CD4-positive, alpha-beta memory T cell (primary cell): ENCODE measurements around the gene SLC30A7. TPM values are rescaled to one million over a fixed set of nuclear protein-coding genes. Genes with fewer than 3 reads are reported as not detected.
"Not testable (repeated sequence)": the region's sequence is repeated elsewhere in the genome, so short reads cannot be mapped to it uniquely, and the experiment has no call there.

Experiments used
- CTCF ChIA-PET: fragments of 350-600 bp; sonication (Branson Sonifier 250); formaldehyde crosslinking; loops from one replicate; lab custom pipeline; 2021; ENCODE audit warnings: inconsistent platforms; ENCODE audit not compliant: partially characterized antibody; lab: Charles Lee
- POLR2A ChIA-PET: fragments of 350-600 bp; sonication (Branson Sonifier 250); formaldehyde crosslinking; loops from one replicate; lab custom pipeline; 2021; ENCODE audit not compliant: partially characterized antibody; lab: Charles Lee
- DNase-seq, 5 donors: peaks; one replicate each; pipeline versions ENCODE4 v3.0.0 to v3.0.0-alpha.2; 2020 to 2022; ENCODE audit warnings: mixed read lengths in 1 of 5
- H3K27ac ChIP-seq: one replicate; pipeline ENCODE4 v1.7.0; 2013; ENCODE audit warnings: low read depth, low read length
- H3K27me3 ChIP-seq: 2 replicates; pipeline ENCODE4 v1.7.0; 2013; ENCODE audit warnings: mild to moderate bottlenecking, low read length, moderate library complexity; ENCODE audit not compliant: insufficient read depth
- H3K36me3 ChIP-seq: 2 replicates; pipeline ENCODE4 v1.7.0; 2013; ENCODE audit warnings: mild to moderate bottlenecking, low read length, moderate library complexity; ENCODE audit not compliant: insufficient read depth
- H3K4me1 ChIP-seq: 2 replicates; pipeline ENCODE4 v1.7.0; 2013; ENCODE audit warnings: mild to moderate bottlenecking, low read length, moderate library complexity; ENCODE audit not compliant: insufficient read depth
- H3K4me3 ChIP-seq, 2 donors: one replicate each; pipeline ENCODE4 v1.7.0; 2013; ENCODE audit warnings: low read length in 2 of 2, mild to moderate bottlenecking in 1 of 2
- H3K9me3 ChIP-seq, 2 donors: one replicate each; pipeline ENCODE4 v1.7.0; 2013; ENCODE audit warnings: low read length in 2 of 2, control low read depth in 1 of 2; ENCODE audit not compliant: control insufficient read depth in 1 of 2
- H3K27ac Mint-ChIP-seq, 7 donors: one replicate each; pipeline ENCODE4 v1.8.0; 2020 to 2021; ENCODE audit warnings: mixed read lengths in 7 of 7, mild to moderate bottlenecking in 6 of 7, inconsistent platforms in 3 of 7, moderate library complexity in 3 of 7
- H3K27me3 Mint-ChIP-seq, 2 donors: one replicate each; pipeline ENCODE4 v1.8.0; 2020 to 2021; ENCODE audit warnings: mixed read lengths in 2 of 2
- H3K36me3 Mint-ChIP-seq, 2 donors: one replicate each; pipeline ENCODE4 v1.8.0; 2020 to 2021; ENCODE audit warnings: mixed read lengths in 2 of 2, inconsistent platforms in 1 of 2, mild to moderate bottlenecking in 1 of 2
- H3K4me1 Mint-ChIP-seq, 4 donors: one replicate each; pipeline ENCODE4 v1.8.0; 2020 to 2021; ENCODE audit warnings: mixed read lengths in 4 of 4, mild to moderate bottlenecking in 1 of 4
- H3K4me3 Mint-ChIP-seq, 8 donors: one replicate each; pipeline ENCODE4 v1.8.0; 2020 to 2021; ENCODE audit warnings: mixed read lengths in 8 of 8, mild to moderate bottlenecking in 7 of 8, moderate library complexity in 6 of 8, inconsistent platforms in 3 of 8
- H3K9me3 Mint-ChIP-seq, 8 donors: one replicate each; pipeline ENCODE4 v1.8.0; 2020 to 2021; ENCODE audit warnings: mixed read lengths in 8 of 8, mild to moderate bottlenecking in 5 of 8, inconsistent platforms in 3 of 8, moderate library complexity in 1 of 8
- intact Hi-C: fragments of 100-400 bp; cut with micrococcal nuclease; formaldehyde crosslinking; loops from one replicate; pipeline ENCODE4 v1.15.1; 2023
- polyA plus RNA-seq, 2 donors: library from polyadenylated mRNA; unstranded; fragments of 300-500 nt; fragmentation: Illumina TruSeq; gene quantifications; one replicate each; pipeline ENCODE4 v1.2.3, GENCODE V29; 2021
- total RNA-seq, 2 experiments: library from RNA; stranded (reverse); gene quantifications; one replicate each; pipeline ENCODE4 v1.2.3, GENCODE V29; 2021

The SLC30A7 gene
- total and polyA plus RNA-seq, 4 experiments from 2014 or later, result 11.3 to 54.9 (median 34.7) TPM

DNA sequence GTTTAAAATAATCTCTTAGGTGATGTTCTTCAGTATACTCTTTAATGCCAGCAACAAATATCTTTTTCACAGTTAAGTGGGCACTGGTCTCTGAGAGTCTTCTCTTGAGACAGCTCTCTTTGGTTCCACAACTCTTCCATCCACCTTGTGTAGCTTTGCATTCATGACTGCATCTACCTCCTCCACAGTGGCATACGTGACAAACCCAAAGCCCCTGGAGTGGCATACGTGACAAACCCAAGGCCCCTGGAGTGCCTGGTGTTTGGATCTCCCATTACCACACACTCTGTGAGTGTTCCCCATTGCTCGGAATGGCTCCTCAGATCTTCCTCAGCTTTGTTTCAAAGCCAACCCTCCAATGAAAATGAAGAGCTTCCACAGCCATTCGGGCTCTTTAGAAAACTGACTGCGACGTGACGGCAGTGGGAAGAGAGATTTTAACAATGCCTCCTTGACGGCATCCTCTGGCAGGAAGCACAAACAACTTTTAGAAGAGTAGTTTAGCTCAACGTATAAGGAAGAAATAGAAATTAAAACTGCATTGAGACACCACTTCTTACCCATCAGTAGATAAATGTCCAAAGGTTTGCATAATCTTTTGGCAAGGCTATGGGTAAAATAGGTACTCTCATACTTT lies 45.8 kb downstream of the SLC30A7 start:
- Histone ChIP-seq H3K36me3 (peaks cover 1% of the 10 kb centered on the region), H3K27ac (no peak overlapping the region), H3K9me3 (no peaks in the 10 kb centered on the region), H3K27me3 (no peaks in the 10 kb centered on the region), H3K4me1 (peaks cover 20% of the 10 kb centered on the region), H3K4me3 (no peak overlapping the region)
- Mint-ChIP-seq H3K4me1 (peaks cover 35 to 65% (median 46%) of the 10 kb centered on the region in 4 donors), H3K27ac (peak overlapping the region in 6 of 7 donors; percentile 17 to 60 (median 46)), H3K36me3 (peaks cover 79 to 80% of the 10 kb centered on the region in 2 donors), H3K9me3 (peaks cover 2 to 48% (median 33%) of the 10 kb centered on the region in 8 donors), H3K27me3 (no peaks in the 10 kb centered on the region), H3K4me3 (peak overlapping the region in 5 of 8 donors; percentile 11 to 63 (median 31))
- intact Hi-C loops, result no loop called here
- ChIA-PET POLR2A (interaction anchor here (0.8 to 3.4 kb wide), 9 partner anchors 9 to 297 kb away, joined by 3 to 17 read pairs (median 6); partner anchors contain the start of gene S1PR1), CTCF (interaction anchor here (1.1 to 1.6 kb wide), 2 partner anchors 7 to 12 kb away, joined by 3 to 5 read pairs; no protein-coding TSS in a partner anchor)
- DNase-seq, result no peak

DNA sequence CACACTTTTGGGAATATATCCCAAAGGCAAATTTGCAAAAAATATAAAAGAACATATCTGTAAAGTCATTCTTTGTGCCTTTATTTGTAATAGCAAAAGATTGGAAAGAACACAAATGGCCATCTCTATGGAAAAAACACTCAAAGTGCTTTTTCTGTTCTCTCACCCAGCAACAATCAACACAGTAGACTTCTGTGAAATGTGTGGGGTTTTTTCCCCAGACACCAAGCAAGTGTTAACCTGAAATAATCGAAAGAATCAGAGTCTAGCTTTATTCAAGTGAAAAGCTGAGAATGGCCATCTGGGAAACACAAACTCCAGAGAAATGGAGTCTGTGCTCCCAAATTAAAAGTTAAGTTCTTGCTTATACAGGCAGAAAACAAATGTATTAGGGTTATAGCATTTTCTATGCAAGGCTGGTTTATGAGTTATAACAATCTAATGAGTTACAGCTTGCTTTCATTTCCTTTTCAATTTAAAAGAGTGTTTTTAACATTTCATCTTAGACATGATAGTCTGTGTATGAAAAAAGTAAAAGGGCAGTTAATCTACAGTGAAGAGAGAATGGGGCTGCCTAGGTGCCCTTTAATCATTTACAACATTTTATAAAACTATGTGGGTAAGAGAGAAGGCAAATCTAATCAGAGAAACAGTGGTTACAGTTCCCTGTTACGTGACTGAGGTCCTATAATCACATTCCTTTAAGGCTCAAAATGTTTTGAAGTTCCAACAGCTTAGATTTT lies 46.6 kb downstream of the SLC30A7 start:
- Mint-ChIP-seq H3K27me3 (no peaks in the 10 kb centered on the region), H3K4me1 (peaks cover 36 to 68% (median 51%) of the 10 kb centered on the region in 4 donors), H3K9me3 (peaks cover 2 to 55% (median 40%) of the 10 kb centered on the region in 8 donors), H3K27ac (peak overlapping the region in 5 of 7 donors; percentile 38 to 69 (median 60)), H3K36me3 (peaks cover 82 to 83% of the 10 kb centered on the region in 2 donors), H3K4me3 (peak overlapping the region in 5 of 8 donors; percentile 29 to 63 (median 36))
- no peak for DNase-seq
- no peaks in the 10 kb centered on the region for H3K36me3 ChIP-seq
- no peaks in the 10 kb centered on the region for H3K9me3 ChIP-seq
- H3K27ac ChIP-seq, result no peak overlapping the region
- H3K4me3 ChIP-seq, result no peak overlapping the region
- H3K27me3 ChIP-seq, result no peaks in the 10 kb centered on the region
- H3K4me1 ChIP-seq, result peaks cover 20% of the 10 kb centered on the region
- intact Hi-C loops, result no loop called here
- CTCF ChIA-PET, result interaction anchor here (1.1 kb wide), 1 partner anchor 46 kb away, joined by 3 read pairs; no protein-coding TSS in a partner anchor
- POLR2A ChIA-PET, result interaction anchor here (0.6 to 2.7 kb wide), 8 partner anchors 8 to 296 kb away, joined by 3 to 17 read pairs (median 6); partner anchors contain the start of gene S1PR1

DNA sequence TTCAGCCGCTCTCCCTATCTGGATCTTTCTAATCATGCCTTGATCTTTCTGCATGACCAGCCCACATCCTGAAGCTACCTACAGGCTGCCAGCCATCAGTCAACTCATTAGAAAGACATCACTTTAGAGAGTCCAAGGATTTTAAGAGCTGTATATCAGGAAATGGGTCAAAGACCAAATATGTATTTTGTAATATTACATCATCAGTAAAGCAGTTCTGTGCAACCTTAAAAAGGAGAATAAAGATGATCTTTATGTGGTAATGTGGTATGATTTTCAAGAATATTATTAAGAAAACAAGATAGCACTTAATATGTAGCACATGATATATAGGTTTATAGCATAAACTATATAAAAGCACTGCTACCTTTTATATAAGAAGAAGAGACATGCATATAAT lies 47.6 kb downstream of the SLC30A7 start:
- no peaks in the 10 kb centered on the region for H3K27me3 Mint-ChIP-seq
- peaks cover 80 to 83% of the 10 kb centered on the region in 2 donors for H3K36me3 Mint-ChIP-seq
- CTCF ChIA-PET, result interaction anchor here (1.1 kb wide), 1 partner anchor 45 kb away, joined by 3 read pairs; no protein-coding TSS in a partner anchor
- no peaks in the 10 kb centered on the region for H3K36me3 ChIP-seq
- POLR2A ChIA-PET, result interaction anchor here (0.8 to 2.7 kb wide), 5 partner anchors 7 to 295 kb away, joined by 3 to 17 read pairs (median 6); partner anchors contain the start of gene S1PR1
- H3K9me3 Mint-ChIP-seq, result peaks cover 2 to 60% (median 49%) of the 10 kb centered on the region in 8 donors
- no peak overlapping the region for H3K27ac ChIP-seq
- H3K4me3 ChIP-seq, result no peak overlapping the region
- peaks cover 40 to 65% (median 55%) of the 10 kb centered on the region in 4 donors for H3K4me1 Mint-ChIP-seq
- H3K27ac Mint-ChIP-seq, result peak overlapping the region in 4 of 7 donors; percentile 37 to 69 (median 56)
- peaks cover 25% of the 10 kb centered on the region for H3K4me1 ChIP-seq
- intact Hi-C loops, result no loop called here
- H3K27me3 ChIP-seq, result no peaks in the 10 kb centered on the region
- no peak for DNase-seq
- peak overlapping the region in 3 of 8 donors; percentile 45 to 63 (median 45) for H3K4me3 Mint-ChIP-seq
- no peaks in the 10 kb centered on the region for H3K9me3 ChIP-seq

DNA sequence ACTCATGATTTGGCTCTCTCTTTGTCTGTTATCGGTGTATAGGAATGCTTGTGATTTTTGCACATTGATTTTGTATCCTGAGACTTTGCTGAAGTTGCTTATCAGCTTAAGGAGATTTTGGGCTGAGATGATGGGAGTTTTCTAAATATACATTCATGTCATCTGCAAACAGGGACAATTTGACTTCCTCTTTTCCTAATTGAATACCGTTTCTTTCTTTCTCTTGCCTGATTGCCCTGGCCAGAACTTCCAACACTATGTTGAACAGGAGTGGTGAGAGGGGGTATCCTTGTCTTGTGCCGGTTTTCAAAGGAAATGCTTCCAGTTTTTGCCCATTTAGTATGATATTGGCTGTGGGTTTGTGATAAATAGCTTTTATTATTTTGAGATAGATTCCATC lies 50.2 kb downstream of the SLC30A7 start:
- ChIA-PET CTCF (interaction anchor here (1.8 kb wide), 1 partner anchor 13 kb away, joined by 3 read pairs; no protein-coding TSS in a partner anchor), POLR2A (interaction anchor here (1.2 kb wide), 1 partner anchor 19 kb away, joined by 3 read pairs; no protein-coding TSS in a partner anchor)
- H3K4me1 ChIP-seq, result peaks cover 49% of the 10 kb centered on the region
- intact Hi-C loops, result loop anchor here (5.0 kb wide), 1 partner anchor 41 kb away; no protein-coding TSS in a partner anchor
- Mint-ChIP-seq H3K4me3 (peak overlapping the region in 1 of 8 donors; percentile 22), H3K27ac (peak overlapping the region in 2 of 7 donors; percentile 19 to 53), H3K36me3 (peaks cover 88% of the 10 kb centered on the region in 2 donors), H3K9me3 (peaks cover 2 to 81% (median 70%) of the 10 kb centered on the region in 8 donors), H3K4me1 (peaks cover 51 to 75% (median 65%) of the 10 kb centered on the region in 4 donors)
- H3K4me3 ChIP-seq, H3K27ac ChIP-seq, DNase-seq, H3K27me3 ChIP-seq, H3K36me3 ChIP-seq, H3K9me3 ChIP-seq, H3K27me3 Mint-ChIP-seq: not testable (repeated sequence)

DNA sequence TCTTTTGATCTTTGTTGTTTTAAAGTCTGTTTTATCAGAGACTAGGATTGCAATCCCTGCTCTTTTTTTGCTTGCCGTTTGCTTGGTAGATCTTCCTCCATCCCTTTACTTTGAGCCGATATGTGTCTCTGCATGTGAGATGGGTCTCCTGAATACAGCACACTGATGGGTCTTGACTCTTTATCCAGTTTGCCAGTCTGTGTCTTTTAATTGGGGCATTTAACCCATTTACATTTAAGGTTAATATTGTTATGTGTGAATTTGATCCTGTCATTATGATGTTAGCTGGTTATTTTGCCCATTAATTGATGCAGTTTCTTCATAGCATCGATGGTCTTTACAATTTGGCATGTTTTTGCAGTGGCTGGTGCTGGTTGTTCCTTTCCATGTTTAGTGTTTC lies 51.9 kb downstream of the SLC30A7 start:
- H3K36me3 ChIP-seq, H3K4me3 ChIP-seq, CTCF ChIA-PET, H3K9me3 ChIP-seq, DNase-seq, H3K27me3 ChIP-seq, H3K27me3 Mint-ChIP-seq, H3K27ac ChIP-seq: not testable (repeated sequence)
- peaks cover 41 to 75% (median 57%) of the 10 kb centered on the region in 4 donors for H3K4me1 Mint-ChIP-seq
- peaks cover 40% of the 10 kb centered on the region for H3K4me1 ChIP-seq
- H3K4me3 Mint-ChIP-seq, result peak overlapping the region in 4 of 8 donors; percentile 25 to 34 (median 32)
- H3K36me3 Mint-ChIP-seq, result peaks cover 88 to 89% of the 10 kb centered on the region in 2 donors
- peak overlapping the region in 3 of 7 donors; percentile 8 to 82 (median 66) for H3K27ac Mint-ChIP-seq
- peaks cover 2 to 93% (median 84%) of the 10 kb centered on the region in 8 donors for H3K9me3 Mint-ChIP-seq
- POLR2A ChIA-PET, result interaction anchor here (2.7 to 9.2 kb wide), 4 partner anchors 10 to 290 kb away, joined by 9 to 99 read pairs (median 35); partner anchors contain the start of gene S1PR1
- intact Hi-C loops, result loop anchor here (5.0 kb wide), 1 partner anchor 39 kb away; no protein-coding TSS in a partner anchor

DNA sequence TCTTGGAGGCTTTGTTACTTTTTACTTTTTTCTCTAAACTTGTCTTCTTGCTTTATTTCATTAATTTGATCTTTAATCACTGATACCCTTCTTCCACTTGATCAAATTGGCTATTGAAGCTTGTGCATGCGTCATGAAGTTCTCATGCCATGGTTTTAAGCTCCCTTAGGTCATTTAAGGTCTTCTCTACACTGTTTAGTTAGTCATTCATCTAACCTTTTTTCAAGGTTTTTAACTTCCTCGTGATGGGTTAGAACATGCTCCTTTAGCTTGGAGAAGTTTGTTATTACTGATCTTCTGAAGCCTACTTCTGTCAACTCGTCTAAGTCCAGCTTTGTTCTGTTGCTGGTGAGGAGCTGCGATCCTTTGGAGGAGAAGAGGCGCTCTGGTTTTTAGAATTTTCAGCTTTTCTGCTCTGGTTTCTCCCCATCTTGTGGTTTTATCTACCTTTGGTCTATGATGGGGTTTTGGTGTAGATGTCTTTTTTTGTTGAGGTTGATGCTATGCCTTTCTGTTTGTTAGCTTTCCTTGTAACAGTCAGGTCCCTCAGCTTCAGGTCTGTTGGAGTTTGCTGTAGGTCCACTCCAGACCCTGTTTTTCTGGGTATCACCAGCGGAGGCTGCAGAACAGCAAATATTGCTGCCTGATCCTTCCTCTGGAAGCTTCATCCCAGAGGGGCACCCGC lies 53.0 kb downstream of the SLC30A7 start:
- peak in 1 of 5 donors; percentile 12 for DNase-seq
- peaks cover 40 to 77% (median 57%) of the 10 kb centered on the region in 4 donors for H3K4me1 Mint-ChIP-seq
- peaks cover 89 to 90% of the 10 kb centered on the region in 2 donors for H3K36me3 Mint-ChIP-seq
- Histone ChIP-seq H3K27ac (peak overlapping the region; percentile 26), H3K4me3 (peak overlapping the region; percentile 31 to 33), H3K4me1 (peaks cover 35% of the 10 kb centered on the region)
- H3K36me3 ChIP-seq, H3K27me3 Mint-ChIP-seq, H3K9me3 ChIP-seq, H3K27me3 ChIP-seq: not testable (repeated sequence)
- H3K9me3 Mint-ChIP-seq, result peaks cover 2 to 88% (median 82%) of the 10 kb centered on the region in 8 donors
- CTCF ChIA-PET, result interaction anchor here (1.0 to 2.5 kb wide), 16 partner anchors 8 to 361 kb away, joined by 3 to 16 read pairs (median 5); partner anchors contain the start of gene S1PR1
- POLR2A ChIA-PET, result interaction anchor here (0.6 to 9.2 kb wide), 28 partner anchors 9 to 360 kb away, joined by 3 to 99 read pairs (median 6); partner anchors contain the start of genes S1PR1 and SLC30A7
- H3K27ac Mint-ChIP-seq, result peak overlapping the region; percentile 74 to 93 (median 89)
- intact Hi-C loops, result loop anchor here (1.0 to 5.0 kb wide), 5 partner anchors 22 to 289 kb away; partner anchors contain the start of genes DPH5 and SLC30A7
- H3K4me3 Mint-ChIP-seq, result peak overlapping the region; percentile 48 to 86 (median 68)
